GM18502 (cell line): ENCODE measurements around the gene RPS19.

ENCODE experiments used
- ATAC-seq: cut with Tn5 transposase; IDR thresholded peaks from one replicate; pipeline ENCODE4 v1.9.1; 2021; ENCODE audit warnings: mild to moderate bottlenecking; ENCODE audit not compliant: unreplicated experiment, poor library complexity

Gene RPS19

GRCh38 chr19:41876847-41877832 lies 17.1 kb downstream of the RPS19 start, which contains the start of gene CD79A:
Gene CD79A, plus strand, starts transcription at chr19:41877279. Its CDS starts 26 bp downstream, at chr19:41877305.
- ATAC-seq, result peak; percentile 64

GRCh38 chr19:41877916-41878905 lies 18.2 kb downstream of the RPS19 start:
- ATAC-seq, result no peak

GRCh38 chr19:41879080-41879479 lies 19.0 kb downstream of the RPS19 start:
- ATAC-seq, result no peak

- ATAC-seq, result no peak
These were observed 19.7 kb downstream of the RPS19 start for GRCh38 chr19:41879670-41880328.

GRCh38 chr19:41880329-41880708 lies 20.3 kb downstream of the RPS19 start:
- no peak for ATAC-seq

- no peak for ATAC-seq
These were observed 22.8 kb downstream of the RPS19 start, which contains the start of gene ARHGEF1 for GRCh38 chr19:41882568-41883462. Gene ARHGEF1, plus strand, starts transcription at chr19:41883184. Its CDS starts 4,899 bp downstream, at chr19:41888083.

- no peak for ATAC-seq
These were observed 23.4 kb downstream of the RPS19 start for GRCh38 chr19:41883463-41883820.

GRCh38 chr19:41883821-41884733 lies 24.0 kb downstream of the RPS19 start:
- peak; percentile 75 for ATAC-seq

GRCh38 chr19:41886761-41887710 lies 27.0 kb downstream of the RPS19 start:
- no peak for ATAC-seq

GRCh38 chr19:41887711-41888382 lies 27.8 kb downstream of the RPS19 start:
- ATAC-seq, result no peak

- ATAC-seq, result no peak
These were observed 28.9 kb downstream of the RPS19 start for GRCh38 chr19:41888926-41889325.

GRCh38 chr19:41889896-41890295 lies 29.8 kb downstream of the RPS19 start:
- no peak for ATAC-seq

- no peak for ATAC-seq
These were observed 30.9 kb downstream of the RPS19 start for GRCh38 chr19:41890936-41891335.

- no peak for ATAC-seq
These were observed 32.3 kb downstream of the RPS19 start for GRCh38 chr19:41892173-41892902.

- ATAC-seq, result no peak
These were observed 33.8 kb downstream of the RPS19 start for GRCh38 chr19:41893899-41894298.

GRCh38 chr19:41894350-41894749 lies 34.3 kb downstream of the RPS19 start:
- ATAC-seq, result no peak
